ENCODE data around the gene ARHGAP26. TPM values are rescaled to one million over a fixed set of nuclear protein-coding genes. Genes with fewer than 3 reads are reported as not detected.

The ARHGAP26 gene
- total and polyA plus RNA-seq, 7 donors = 2.5 to 28.7 (median 12.0) TPM

DNA sequence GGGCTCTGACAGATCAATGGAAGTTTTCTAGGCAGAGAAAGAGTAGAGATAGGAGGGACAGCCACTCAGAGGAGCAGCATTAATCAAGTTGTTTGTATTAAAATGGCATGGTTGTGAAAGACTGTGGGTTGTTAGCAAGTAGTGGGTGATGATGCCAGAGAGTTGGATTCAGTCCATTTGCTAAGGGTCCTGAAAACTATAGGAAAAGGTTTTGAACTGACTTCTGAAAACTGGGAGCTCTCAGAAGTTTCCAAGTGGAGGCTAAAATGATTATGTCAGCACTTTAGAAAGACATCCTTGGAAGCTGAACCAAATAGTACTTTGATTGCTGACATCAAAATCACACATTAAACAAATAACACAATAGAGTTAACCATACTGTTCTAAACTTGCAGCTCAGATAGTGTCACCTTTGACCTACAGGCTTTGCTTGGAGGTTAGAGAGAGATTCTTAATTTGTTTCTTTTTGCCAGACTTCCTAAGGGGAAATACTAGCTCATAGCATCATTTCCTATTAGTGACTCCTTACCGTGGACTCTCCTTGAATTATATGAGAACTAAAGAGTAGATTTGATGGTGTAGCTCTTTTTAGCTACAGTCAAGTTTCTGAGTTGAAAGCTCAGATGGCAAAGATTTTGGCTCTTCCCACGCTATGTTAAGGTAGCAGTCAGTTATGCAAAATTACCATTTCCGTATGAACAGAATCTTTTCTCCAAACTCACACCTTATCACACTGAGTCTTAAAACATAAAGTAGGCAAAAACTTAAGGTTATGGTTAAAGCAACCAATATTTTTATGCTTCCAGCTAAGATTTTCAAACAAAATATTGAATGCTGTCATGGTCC, 356.2 kb downstream of the ARHGAP26 start:
- intact Hi-C loops (cut with DNase I) = no loop called here
- H3K4me3 ChIP-seq = peak overlapping the region; percentile 56
- H3K36me3 ChIP-seq (ENCODE audit: insufficient read depth in 1 of 2, low read depth in 1 of 2) = no peaks in the 10 kb centered on the region
- no peaks in the 10 kb centered on the region for H3K9me3 ChIP-seq
- DNase-seq = no peak
- H3K27me3 ChIP-seq (ENCODE audit: insufficient read depth in 3 of 3, low read length in 2 of 3) = no peaks in the 10 kb centered on the region
- TF ChIP-seq, protein P1, sequence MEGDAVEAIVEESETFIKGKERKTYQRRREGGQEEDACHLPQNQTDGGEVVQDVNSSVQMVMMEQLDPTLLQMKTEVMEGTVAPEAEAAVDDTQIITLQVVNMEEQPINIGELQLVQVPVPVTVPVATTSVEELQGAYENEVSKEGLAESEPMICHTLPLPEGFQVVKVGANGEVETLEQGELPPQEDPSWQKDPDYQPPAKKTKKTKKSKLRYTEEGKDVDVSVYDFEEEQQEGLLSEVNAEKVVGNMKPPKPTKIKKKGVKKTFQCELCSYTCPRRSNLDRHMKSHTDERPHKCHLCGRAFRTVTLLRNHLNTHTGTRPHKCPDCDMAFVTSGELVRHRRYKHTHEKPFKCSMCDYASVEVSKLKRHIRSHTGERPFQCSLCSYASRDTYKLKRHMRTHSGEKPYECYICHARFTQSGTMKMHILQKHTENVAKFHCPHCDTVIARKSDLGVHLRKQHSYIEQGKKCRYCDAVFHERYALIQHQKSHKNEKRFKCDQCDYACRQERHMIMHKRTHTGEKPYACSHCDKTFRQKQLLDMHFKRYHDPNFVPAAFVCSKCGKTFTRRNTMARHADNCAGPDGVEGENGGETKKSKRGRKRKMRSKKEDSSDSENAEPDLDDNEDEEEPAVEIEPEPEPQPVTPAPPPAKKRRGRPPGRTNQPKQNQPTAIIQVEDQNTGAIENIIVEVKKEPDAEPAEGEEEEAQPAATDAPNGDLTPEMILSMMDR (IDR thresholded peaks at IDR 0.05) = no peak
- peaks cover 70% of the 10 kb centered on the region for H3K4me1 ChIP-seq
- no peak for ATAC-seq
- H3K27ac ChIP-seq = peak overlapping the region; percentile 94
- WGBS, 3 donors = 40 to 50% (median 49%) methylated on average over 3 of the region's 3 CpGs

DNA sequence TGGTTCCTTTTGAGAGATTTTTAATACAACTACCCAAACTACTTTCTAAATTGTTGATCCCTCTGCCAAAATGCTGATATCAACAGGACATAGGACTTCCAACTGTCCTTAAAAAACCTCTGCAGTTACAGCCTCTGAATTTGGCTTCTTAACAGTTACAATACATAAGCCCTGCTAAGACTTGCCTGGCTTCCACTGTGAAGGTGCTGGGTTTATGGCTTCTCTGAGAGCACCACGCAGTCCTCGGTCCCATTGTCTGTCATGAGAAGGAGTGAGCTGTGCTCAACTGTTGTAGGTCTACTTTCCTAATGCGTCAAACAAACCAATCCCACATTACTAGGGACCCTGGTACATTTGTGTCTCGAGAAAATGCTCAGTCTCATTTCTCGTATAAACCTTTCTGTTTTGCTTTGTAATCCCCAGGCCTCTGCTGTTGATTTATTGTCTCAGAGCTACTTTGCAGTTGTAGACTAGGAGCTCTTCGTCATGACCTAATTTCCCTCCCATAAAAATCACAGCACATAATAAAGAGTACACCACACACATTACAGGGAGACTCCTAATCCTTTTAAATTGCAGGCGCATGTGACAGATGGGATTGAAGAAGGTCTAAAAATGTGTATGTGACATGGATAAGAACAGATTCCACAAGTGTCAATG, 358.4 kb downstream of the ARHGAP26 start:
- DNase-seq = no peak
- ATAC-seq = peak; percentile 72 to 89 (median 84)

DNA sequence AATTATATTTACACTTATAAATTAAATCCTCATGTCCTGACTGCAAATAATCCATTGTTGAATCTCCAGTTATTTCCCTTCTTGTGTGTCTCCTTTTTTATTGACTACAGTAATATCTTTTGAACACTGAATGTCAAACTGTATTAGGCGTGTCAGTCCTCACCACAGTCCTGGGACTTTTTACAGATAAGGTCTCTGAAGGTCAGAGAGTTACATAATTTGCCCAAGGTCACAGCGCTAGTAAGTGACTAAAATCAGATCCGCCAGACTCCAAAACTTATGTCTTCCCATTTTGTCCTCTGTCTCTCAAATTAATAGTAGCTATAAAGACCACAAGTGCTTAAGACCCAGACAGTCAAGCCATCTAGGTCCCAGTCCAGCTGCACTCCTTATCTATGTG, 359.0 kb downstream of the ARHGAP26 start:
- no peaks in the 10 kb centered on the region for H3K9me3 ChIP-seq
- H3K4me1 ChIP-seq = peaks cover 93% of the 10 kb centered on the region
- ATAC-seq = no peak
- TF ChIP-seq, protein P1 (IDR thresholded peaks at IDR 0.05) = no peak
- no peaks in the 10 kb centered on the region for H3K36me3 ChIP-seq (ENCODE audit: insufficient read depth in 1 of 2, low read depth in 1 of 2)
- DNase-seq = no peak
- H3K4me3 ChIP-seq = peak overlapping the region; percentile 56
- H3K27me3 ChIP-seq (ENCODE audit: insufficient read depth in 3 of 3, low read length in 2 of 3) = no peaks in the 10 kb centered on the region
- H3K27ac ChIP-seq = peak overlapping the region; percentile 94
- WGBS, 3 donors = 68 to 92% (median 84%) methylated on average over 3 of the region's 3 CpGs
- intact Hi-C loops (cut with DNase I) = no loop called here

More for the DNA sequence above, 358.4 kb downstream of the ARHGAP26 start:
- peak overlapping the region; percentile 56 for H3K4me3 ChIP-seq
- H3K27me3 ChIP-seq (ENCODE audit: insufficient read depth in 3 of 3, low read length in 2 of 3) = no peaks in the 10 kb centered on the region
- H3K4me1 ChIP-seq = peaks cover 91% of the 10 kb centered on the region
- H3K36me3 ChIP-seq (ENCODE audit: insufficient read depth in 1 of 2, low read depth in 1 of 2) = no peaks in the 10 kb centered on the region
- H3K9me3 ChIP-seq = no peaks in the 10 kb centered on the region
- H3K27ac ChIP-seq = peak overlapping the region; percentile 94
- TF ChIP-seq, protein P1 (IDR thresholded peaks at IDR 0.05) = no peak
- WGBS, 3 donors = 15 to 24% (median 15%) methylated on average over 7 of the region's 7 CpGs
- intact Hi-C loops (cut with DNase I) = no loop called here

DNA sequence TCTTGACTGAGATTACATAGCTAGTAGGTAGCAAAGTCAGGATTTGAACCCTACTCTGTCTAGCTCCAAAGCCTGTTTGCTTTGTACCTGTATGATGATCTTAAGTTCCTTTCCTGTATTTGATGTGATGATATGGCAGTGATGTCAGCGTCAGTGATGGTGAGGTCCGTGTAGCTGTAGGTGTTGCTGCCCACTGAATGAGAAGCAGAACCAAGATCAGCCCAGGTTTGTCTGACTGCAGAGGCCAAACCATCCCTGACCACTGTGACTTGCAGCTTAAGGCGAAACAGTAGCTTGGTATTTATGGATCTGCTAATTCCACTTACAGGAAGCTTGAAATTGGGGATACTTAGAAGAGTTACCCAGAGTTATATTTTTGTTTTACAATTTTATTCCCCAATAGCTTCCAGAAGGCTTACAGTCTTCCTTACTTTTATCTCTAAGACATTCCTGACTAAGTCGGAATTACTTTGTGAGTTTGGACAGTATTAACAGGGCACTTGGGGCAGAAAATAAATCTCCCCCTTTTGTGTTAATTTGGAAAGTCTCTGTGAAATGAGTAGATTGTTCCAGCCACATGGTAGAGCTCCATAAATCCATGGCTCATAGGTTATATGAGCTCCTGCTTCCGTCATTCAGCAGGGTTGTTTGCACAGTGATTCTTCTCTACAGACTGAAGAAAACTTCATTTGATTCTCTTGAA, 359.9 kb downstream of the ARHGAP26 start:
- peak overlapping the region; percentile 94 for H3K27ac ChIP-seq
- WGBS, 3 donors = 60 to 76% (median 67%) methylated on average over 5 of the region's 5 CpGs
- intact Hi-C loops (cut with DNase I) = loop anchor here in 1 of 2 donors (5.0 kb wide), 2 partner anchors 68 to 272 kb away; partner anchors contain the start of gene NR3C1
- TF ChIP-seq, protein P1 (IDR thresholded peaks at IDR 0.05) = no peak
- no peaks in the 10 kb centered on the region for H3K36me3 ChIP-seq (ENCODE audit: insufficient read depth in 1 of 2, low read depth in 1 of 2)
- DNase-seq (no peak), ATAC-seq (no peak)
- H3K4me3 ChIP-seq = no peak overlapping the region
- H3K9me3 ChIP-seq = no peaks in the 10 kb centered on the region
- no peaks in the 10 kb centered on the region for H3K27me3 ChIP-seq (ENCODE audit: insufficient read depth in 3 of 3, low read length in 2 of 3)
- H3K4me1 ChIP-seq = peaks cover 85% of the 10 kb centered on the region
